ENCODE data around the gene ZNF532.

DNA sequence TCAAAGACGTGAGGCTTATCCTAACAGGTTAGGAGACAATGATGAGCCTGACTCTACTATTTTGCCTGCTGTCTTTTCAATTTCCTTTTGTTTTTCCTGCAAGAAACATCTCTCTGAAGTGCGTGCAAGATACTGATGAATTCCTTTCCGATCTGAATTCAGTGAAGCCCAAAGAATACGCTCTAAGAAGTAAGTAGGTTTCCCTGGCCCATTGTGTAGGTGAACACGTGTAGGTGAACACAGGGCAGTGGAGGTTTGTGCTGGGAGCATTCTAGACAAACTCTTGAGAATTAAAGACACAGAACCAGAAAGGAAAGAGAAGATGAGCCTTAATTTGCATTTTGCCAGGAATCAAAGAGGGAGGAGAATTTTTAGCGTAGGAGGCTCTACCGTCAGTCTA lies 132.0 kb downstream of the ZNF532 start:
- TF ChIP-seq, protein P1, sequence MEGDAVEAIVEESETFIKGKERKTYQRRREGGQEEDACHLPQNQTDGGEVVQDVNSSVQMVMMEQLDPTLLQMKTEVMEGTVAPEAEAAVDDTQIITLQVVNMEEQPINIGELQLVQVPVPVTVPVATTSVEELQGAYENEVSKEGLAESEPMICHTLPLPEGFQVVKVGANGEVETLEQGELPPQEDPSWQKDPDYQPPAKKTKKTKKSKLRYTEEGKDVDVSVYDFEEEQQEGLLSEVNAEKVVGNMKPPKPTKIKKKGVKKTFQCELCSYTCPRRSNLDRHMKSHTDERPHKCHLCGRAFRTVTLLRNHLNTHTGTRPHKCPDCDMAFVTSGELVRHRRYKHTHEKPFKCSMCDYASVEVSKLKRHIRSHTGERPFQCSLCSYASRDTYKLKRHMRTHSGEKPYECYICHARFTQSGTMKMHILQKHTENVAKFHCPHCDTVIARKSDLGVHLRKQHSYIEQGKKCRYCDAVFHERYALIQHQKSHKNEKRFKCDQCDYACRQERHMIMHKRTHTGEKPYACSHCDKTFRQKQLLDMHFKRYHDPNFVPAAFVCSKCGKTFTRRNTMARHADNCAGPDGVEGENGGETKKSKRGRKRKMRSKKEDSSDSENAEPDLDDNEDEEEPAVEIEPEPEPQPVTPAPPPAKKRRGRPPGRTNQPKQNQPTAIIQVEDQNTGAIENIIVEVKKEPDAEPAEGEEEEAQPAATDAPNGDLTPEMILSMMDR (conservative IDR thresholded peaks at IDR 0.05; ENCODE audit: low read depth, low read length) = no peak
- no peak for TF ChIP-seq EZH2 (IDR thresholded peaks at IDR 0.05; ENCODE audit: borderline replicate concordance, low read depth, low read length, poor library complexity, severe bottlenecking)
